HepG2 (cell line): ENCODE results near the gene CTRL. TPM values are rescaled to one million over a fixed set of nuclear protein-coding genes. Genes with fewer than 3 reads are reported as not detected.

Experiments used
- ATAC-seq: fragments of 200-7000 bp; cut with Tn5 transposase; 3 replicates; pipeline ENCODE4 v1.9.1; 2020; ENCODE audit warnings: mild to moderate bottlenecking, moderate library complexity
- BruUV-seq: library from RNA; stranded (reverse); fragments of 400-500 nt; replicated peaks from 2 replicates; lab custom pipeline; 2021; lab: Mats Ljungman, UMichigan
- CTCF ChIA-PET: fragments of 300-600 bp; formaldehyde crosslinking; extraction: SDS; loops from one replicate; lab custom pipeline; 2021; ENCODE audit warnings: low total read pairs, inconsistent platforms, low intra/inter-chr PET ratio; lab: Yijun Ruan, JAX
- POLR2A ChIA-PET: fragments of 350-600 bp; sonication (Branson Sonifier 250); formaldehyde crosslinking; loops from one replicate; lab custom pipeline; 2020; ENCODE audit warnings: antibody characterized with exemption, inconsistent platforms; lab: Yijun Ruan, JAX
- DNase-seq: peaks from one replicate; pipeline ENCODE4 v3.0.0-alpha.2; 2015; ENCODE audit warnings: low spot score
- FAIRE-seq: peaks from 3 replicates; lab custom pipeline; 2011; peaks lifted over from hg19 to GRCh38; lab: Jason Lieb, UNC
- H2AFZ ChIP-seq: one replicate; pipeline ENCODE4 v1.6.1; 2011; ENCODE audit warnings: low read length, inconsistent platforms
- H3K27ac ChIP-seq: fragments of 300-600 bp; 3 replicates; pipeline ENCODE4 v1.8.0; 2011; ENCODE audit warnings: mixed run types, mild to moderate bottlenecking, mixed read lengths, low read length, inconsistent platforms; ENCODE audit not compliant: insufficient read depth; ENCODE audit errors: extremely low read length
- H3K27me3 ChIP-seq, 2 experiments: fragments of 200-600 bp in 1 of 2; 2 replicates in 1 of 2; 3 replicates in 1 of 2; pipeline versions ENCODE4 v1.6.0 to v1.8.0; 2011; ENCODE audit warnings: low read length in 2 of 2, mild to moderate bottlenecking in 2 of 2, moderate library complexity in 2 of 2, inconsistent platforms in 1 of 2; ENCODE audit not compliant: insufficient read depth in 2 of 2, control insufficient read depth in 1 of 2
- H3K36me3 ChIP-seq, 2 experiments: fragments of 200-600 bp in 1 of 2; replicated peaks in 1 of 2; 2 replicates in 1 of 2; 3 replicates in 1 of 2; pipeline versions ENCODE4 v1.5.1 to v1.8.0; 2011; ENCODE audit warnings: low read length in 2 of 2, inconsistent platforms in 1 of 2; ENCODE audit not compliant: insufficient read depth in 2 of 2, control insufficient read depth in 1 of 2
- H3K4me1 ChIP-seq: 2 replicates; pipeline ENCODE4 v1.5.1; 2012; ENCODE audit warnings: low read length, inconsistent platforms; ENCODE audit not compliant: insufficient read depth
- H3K4me2 ChIP-seq: 2 replicates; pipeline ENCODE4 v1.6.0; 2011; ENCODE audit warnings: low read depth, low read length, inconsistent platforms
- H3K4me3 ChIP-seq, 3 experiments: fragments of 200-600 bp in 1 of 3; sonication (generic), shearing (Covaris generic) in 1 of 3; replicated peaks in 1 of 3; 2 replicates each; pipeline ENCODE4 v1.5.1; 2011 to 2016; ENCODE audit warnings: low read length in 3 of 3, inconsistent platforms in 2 of 3, low read depth in 2 of 3, mild to moderate bottlenecking in 2 of 3, control low read depth in 1 of 3, mixed read lengths in 1 of 3; ENCODE audit not compliant: insufficient read depth in 1 of 3
- H3K79me2 ChIP-seq: one replicate; pipeline ENCODE4 v1.6.1; 2011; ENCODE audit warnings: low read length, inconsistent platforms; ENCODE audit not compliant: insufficient read depth
- H3K9ac ChIP-seq: 2 replicates; pipeline ENCODE4 v1.6.0; 2011; ENCODE audit warnings: mild to moderate bottlenecking, low read depth, low read length, inconsistent platforms; ENCODE audit not compliant: insufficient read depth
- H3K9me3 ChIP-seq: 2 replicates; pipeline ENCODE4 v1.5.1; 2012; ENCODE audit warnings: mild to moderate bottlenecking, low read length
- H4K20me1 ChIP-seq: 2 replicates; pipeline ENCODE4 v1.6.0; 2011; ENCODE audit warnings: inconsistent platforms, mild to moderate bottlenecking, low read length, moderate library complexity; ENCODE audit not compliant: insufficient read depth
- AGO1 ChIP-seq: fragments of 200-400 bp; formaldehyde crosslinking; IDR thresholded peaks from 2 replicates; pipeline ENCODE4 v1.6.1; 2017; ENCODE audit warnings: mild to moderate bottlenecking, low read depth, low read length, moderate library complexity; ENCODE audit not compliant: poor library complexity, severe bottlenecking
- CBFB ChIP-seq: sonication (generic); formaldehyde crosslinking; IDR thresholded peaks from 2 replicates; pipeline ENCODE4 v1.4.0; 2020; ENCODE audit warnings: missing genetic modification reagents
- DMTF1 ChIP-seq: sonication (generic); formaldehyde crosslinking; IDR thresholded peaks from 2 replicates; pipeline ENCODE4 v1.4.0; 2020; ENCODE audit warnings: mild to moderate bottlenecking, missing genetic modification reagents
- HIVEP1 ChIP-seq: sonication (generic); formaldehyde crosslinking; IDR thresholded peaks from 2 replicates; pipeline ENCODE4 v1.4.0; 2020; ENCODE audit warnings: mild to moderate bottlenecking, missing genetic modification reagents
- NCOA5 ChIP-seq: sonication (generic); formaldehyde crosslinking; IDR thresholded peaks from 2 replicates; pipeline ENCODE4 v1.4.0; 2020; ENCODE audit warnings: missing genetic modification reagents
- NR2F6 ChIP-seq, 2 experiments: IDR thresholded peaks; 2 replicates each; pipeline ENCODE4 v1.6.1; 2016; ENCODE audit warnings: antibody characterized with exemption in 1 of 2, mild to moderate bottlenecking in 1 of 2
- SIN3B ChIP-seq: fragments of 150-350 bp; IDR thresholded peaks from 2 replicates; pipeline ENCODE4 v1.6.1; 2014; ENCODE audit warnings: low read length
- ZKSCAN1 ChIP-seq: fragments of 150-350 bp; IDR thresholded peaks from 2 replicates; pipeline ENCODE4 v1.6.1; 2014; ENCODE audit warnings: low read length
- ZNF362 ChIP-seq: sonication (generic); formaldehyde crosslinking; IDR thresholded peaks from 2 replicates; pipeline ENCODE4 v1.4.0; 2020; ENCODE audit warnings: missing genetic modification reagents, mild to moderate bottlenecking, borderline replicate concordance
- WGBS: methylation state at CpG from one replicate; pipeline ENCODE4 v1.1.6; 2017; ENCODE audit warnings: low lambda C conversion rate; 5-methylcytosine and 5-hydroxymethylcytosine counted together
- in situ Hi-C: cut with HindIII; loops from 2 replicates; pipeline ENCODE4 v1.10.0; 2017; ENCODE audit warnings: low pct_unique_long_range_greater_than_20kb; ENCODE audit not compliant: extremely low pct_ligation_motif_present
- intact Hi-C: fragments of 100-400 bp; cut with micrococcal nuclease; formaldehyde crosslinking; loops from one replicate; pipeline ENCODE4 v1.10.0; 2022; ENCODE audit not compliant: unreplicated experiment
- polyA plus RNA-seq, 8 experiments: library from polyadenylated mRNA; depleted of rRNA in 3 of 8; stranded (reverse) in 7 of 8; unstranded in 1 of 8; fragments of >200 nt; fragmentation: Illumina TruSeq in 4 of 8; extraction: Trizol in 4 of 8; gene quantifications; 2 replicates each; pipeline versions ENCODE4 v1.2.1 to v1.2.3, GENCODE V29; 2011 to 2016; ENCODE audit warnings: low read depth in 4 of 8, missing spikeins in 1 of 8, mixed read lengths in 1 of 8; ENCODE audit not compliant: insufficient read depth in 1 of 8
- total RNA-seq, 5 experiments: library from RNA; depleted of rRNA; stranded (reverse); fragments of >200 nt; fragmentation: Illumina TruSeq; extraction: Trizol; gene quantifications; 2 replicates each; pipeline ENCODE4 v1.2.3, GENCODE V29; 2016; ENCODE audit warnings: low read depth in 1 of 5

Gene CTRL
- total and polyA plus RNA-seq, 2 of the 13 experiments (the other 11 are each of a cell fraction or from before 2014, with no cell fraction given), result 1.9 to 2.7 TPM

- no peak for TF ChIP-seq ZNF362
- no peak for TF ChIP-seq HIVEP1 (CRISPR knock-in tag)
- TF ChIP-seq CBFB (CRISPR knock-in tag), result no peak
- TF ChIP-seq DMTF1 (CRISPR knock-in tag), result no peak
- TF ChIP-seq, all 625 proteins: peak for 0
These were observed 46.0 kb upstream of the CTRL start (continued) for GRCh38 chr16:67977469-67978227.

GRCh38 chr16:67977005-67977404 is 45.3 kb upstream of the CTRL start:
- no peak overlapping the region for H2AFZ ChIP-seq
- ChIA-PET POLR2A (interaction anchor here (1.0 to 2.3 kb wide), 2 partner anchors 11 kb away, joined by 3 to 9 read pairs; no protein-coding TSS in a partner anchor), CTCF (no interaction called here)
- H3K4me2 ChIP-seq, result no peak overlapping the region
- H4K20me1 ChIP-seq, result no peaks in the 10 kb centered on the region
- WGBS, result 20% methylated on average over 2 of the region's 5 CpGs
- peaks cover 46% of the 10 kb centered on the region for H3K4me1 ChIP-seq
- peaks cover 5 to 40% of the 10 kb centered on the region in 2 experiments; a peak in 4 of 5 replicates for H3K27me3 ChIP-seq
- ATAC-seq (peak; percentile 18), DNase-seq (no peak), FAIRE-seq (no peak)
- H3K36me3 ChIP-seq, result no peaks in the 10 kb centered on the region
- H3K79me2 ChIP-seq, result no peaks in the 10 kb centered on the region
- no peaks in the 10 kb centered on the region for H3K9me3 ChIP-seq
- no peak for TF ChIP-seq DMTF1 (CRISPR knock-in tag)
- no peak for TF ChIP-seq SIN3B
- no peak for TF ChIP-seq ZKSCAN1
- no peak for TF ChIP-seq NR2F6 (IDR thresholded peaks at IDR 0.05)
- TF ChIP-seq NR2F6 (CRISPR knock-in tag; IDR thresholded peaks at IDR 0.05), result no peak
- TF ChIP-seq NCOA5 (CRISPR knock-in tag), result no peak
- TF ChIP-seq HIVEP1 (CRISPR knock-in tag), result no peak
- no peak for TF ChIP-seq AGO1
- H3K27ac ChIP-seq, result no peak overlapping the region
- no TSS peak for BruUV-seq
- no peak overlapping the region for H3K9ac ChIP-seq
- intact Hi-C loops, result no loop called here
- in situ Hi-C loops, result no loop called here
- H3K4me3 ChIP-seq, result no peak overlapping the region
